ENCODE measurements around the gene RESF1. TPM values are rescaled to one million over a fixed set of nuclear protein-coding genes. Genes with fewer than 3 reads are reported as not detected.

RESF1 gene
- total RNA-seq, 1 experiment from 2014 or later, result 43.5 TPM

- CTCF ChIA-PET, result no interaction called here
- Mint-ChIP-seq H3K27ac (ENCODE audit: unreplicated experiment) (no peak overlapping the region), H3K4me1 (ENCODE audit: low read depth, unreplicated experiment) (no peaks in the 10 kb centered on the region), H3K27me3 (ENCODE audit: unreplicated experiment) (no peaks in the 10 kb centered on the region), H3K4me3 (ENCODE audit: low read depth, unreplicated experiment) (no peak overlapping the region), H3K36me3 (ENCODE audit: insufficient read depth, unreplicated experiment) (no peaks in the 10 kb centered on the region), H3K9me3 (ENCODE audit: low read depth, unreplicated experiment) (peaks cover 4% of the 10 kb centered on the region)
- no peak for TF ChIP-seq CTCF (IDR thresholded peaks at IDR 0.05; ENCODE audit: unreplicated experiment)
- intact Hi-C loops (cut with micrococcal nuclease; ENCODE audit: unreplicated experiment), result no loop called here
- no TSS peak for BruUV-seq (replicated peaks)
- no peak for DNase-seq
Measured at GRCh38 chr12:31923063-31923412, 36.2 kb upstream of the RESF1 start.

GRCh38 chr12:31928246-31929026 lies 30.8 kb upstream of the RESF1 start:
- no peak overlapping the region for H3K4me3 Mint-ChIP-seq (ENCODE audit: low read depth, unreplicated experiment)
- H3K36me3 Mint-ChIP-seq (ENCODE audit: insufficient read depth, unreplicated experiment), result no peaks in the 10 kb centered on the region
- no peaks in the 10 kb centered on the region for H3K4me1 Mint-ChIP-seq (ENCODE audit: low read depth, unreplicated experiment)
- no peak for DNase-seq
- no TSS peak for BruUV-seq (replicated peaks)
- CTCF ChIA-PET, result no interaction called here
- H3K9me3 Mint-ChIP-seq (ENCODE audit: low read depth, unreplicated experiment), result peaks cover 5% of the 10 kb centered on the region
- intact Hi-C loops (cut with micrococcal nuclease; ENCODE audit: unreplicated experiment), result no loop called here
- no peaks in the 10 kb centered on the region for H3K27me3 Mint-ChIP-seq (ENCODE audit: unreplicated experiment)
- TF ChIP-seq CTCF (IDR thresholded peaks at IDR 0.05; ENCODE audit: unreplicated experiment), result no peak
- H3K27ac Mint-ChIP-seq (ENCODE audit: unreplicated experiment), result no peak overlapping the region

- H3K27ac Mint-ChIP-seq (ENCODE audit: unreplicated experiment), result no peak overlapping the region
- H3K9me3 Mint-ChIP-seq (ENCODE audit: low read depth, unreplicated experiment), result peaks cover 5% of the 10 kb centered on the region
- no peak for DNase-seq
- no peaks in the 10 kb centered on the region for H3K36me3 Mint-ChIP-seq (ENCODE audit: insufficient read depth, unreplicated experiment)
- intact Hi-C loops (cut with micrococcal nuclease; ENCODE audit: unreplicated experiment), result no loop called here
- H3K27me3 Mint-ChIP-seq (ENCODE audit: unreplicated experiment), result no peaks in the 10 kb centered on the region
- H3K4me1 Mint-ChIP-seq (ENCODE audit: low read depth, unreplicated experiment), result no peaks in the 10 kb centered on the region
- BruUV-seq (replicated peaks), result no TSS peak
- CTCF ChIA-PET, result no interaction called here
- no peak overlapping the region for H3K4me3 Mint-ChIP-seq (ENCODE audit: low read depth, unreplicated experiment)
- no peak for TF ChIP-seq CTCF (IDR thresholded peaks at IDR 0.05; ENCODE audit: unreplicated experiment)
Measured at GRCh38 chr12:31929027-31929526, 30.1 kb upstream of the RESF1 start.

- CTCF ChIA-PET, result no interaction called here
Measured at GRCh38 chr12:31931796-31932715, 27.2 kb upstream of the RESF1 start.

More at GRCh38 chr12:31931796-31932715, 27.2 kb upstream of the RESF1 start:
- intact Hi-C loops (cut with micrococcal nuclease; ENCODE audit: unreplicated experiment), result no loop called here
- no peaks in the 10 kb centered on the region for H3K36me3 Mint-ChIP-seq (ENCODE audit: insufficient read depth, unreplicated experiment)
- BruUV-seq (replicated peaks), result no TSS peak
- TF ChIP-seq CTCF (IDR thresholded peaks at IDR 0.05; ENCODE audit: unreplicated experiment), result no peak
- H3K9me3 Mint-ChIP-seq (ENCODE audit: low read depth, unreplicated experiment), result peaks cover 5% of the 10 kb centered on the region
- no peak overlapping the region for H3K27ac Mint-ChIP-seq (ENCODE audit: unreplicated experiment)
- DNase-seq, result no peak
- H3K4me3 Mint-ChIP-seq (ENCODE audit: low read depth, unreplicated experiment), result no peak overlapping the region
- H3K4me1 Mint-ChIP-seq (ENCODE audit: low read depth, unreplicated experiment), result no peaks in the 10 kb centered on the region
- no peaks in the 10 kb centered on the region for H3K27me3 Mint-ChIP-seq (ENCODE audit: unreplicated experiment)

All from Calu3 (cell line).